ENCODE results near the gene DEPDC1B. TPM values are rescaled to one million over a fixed set of nuclear protein-coding genes. Genes with fewer than 3 reads are reported as not detected.
"Not testable (repeated sequence)": the region's sequence is repeated elsewhere in the genome, so short reads cannot be mapped to it uniquely, and the experiment has no call there.

Gene DEPDC1B
- total and polyA plus RNA-seq, 4 donors: 0.17 to 26.3 (median 0.52) TPM

- 89% methylated on average over 2 of the region's 2 CpGs for WGBS
Measured at GRCh38 chr5:60576425-60576824, 123.5 kb downstream of the DEPDC1B start.

GRCh38 chr5:60568646-60569045 is 131.3 kb downstream of the DEPDC1B start:
- H3K27me3 ChIP-seq (ENCODE audit: control insufficient read depth in 4 of 4, insufficient read depth in 4 of 4, low read length in 3 of 4): no peaks in the 10 kb centered on the region
- 95% methylated on average over 2 of the region's 2 CpGs for WGBS
- H3K9ac ChIP-seq (ENCODE audit: low read depth in 1 of 2, low read length in 2 of 2): no peak overlapping the region
- H3K27ac ChIP-seq (ENCODE audit: low read depth in 1 of 2, low read length in 2 of 2): no peak overlapping the region
- no peak overlapping the region for H3K4me3 ChIP-seq (ENCODE audit: low read depth in 1 of 3, low read length in 3 of 3)
- peaks cover 0 to 1% (median 0%) of the 10 kb centered on the region in 4 donors for H3K4me1 ChIP-seq (ENCODE audit: control insufficient read depth in 4 of 4, insufficient read depth in 4 of 4, low read length in 3 of 4)
- TF ChIP-seq EGR1 (IDR thresholded peaks at IDR 0.05; ENCODE audit: low read depth in 2 of 2): no peak
- no peaks in the 10 kb centered on the region for H3K36me3 ChIP-seq (ENCODE audit: control insufficient read depth in 4 of 4, insufficient read depth in 3 of 4, low read depth in 1 of 4, low read length in 3 of 4)
- peaks cover 5 to 10% (median 7%) of the 10 kb centered on the region in 4 donors for H3K9me3 ChIP-seq (ENCODE audit: control insufficient read depth in 4 of 4, low read length in 3 of 4)
- DNase-seq (ENCODE audit: low spot score): no peak

More at GRCh38 chr5:60576425-60576824, 123.5 kb downstream of the DEPDC1B start:
- TF ChIP-seq NR2F2 (IDR thresholded peaks at IDR 0.05) (no peak), FOXA2 (IDR thresholded peaks at IDR 0.05) (no peak), GABPA (IDR thresholded peaks at IDR 0.05 in 1 of 2, conservative IDR thresholded peaks at IDR 0.05 in 1 of 2) (no peak), MAX (IDR thresholded peaks at IDR 0.05) (no peak), RXRA (IDR thresholded peaks at IDR 0.05) (no peak), SP1 (IDR thresholded peaks at IDR 0.05) (no peak), YY1 (IDR thresholded peaks at IDR 0.05) (no peak), FOXA1 (IDR thresholded peaks at IDR 0.05) (no peak)
- TF ChIP-seq, protein P1, sequence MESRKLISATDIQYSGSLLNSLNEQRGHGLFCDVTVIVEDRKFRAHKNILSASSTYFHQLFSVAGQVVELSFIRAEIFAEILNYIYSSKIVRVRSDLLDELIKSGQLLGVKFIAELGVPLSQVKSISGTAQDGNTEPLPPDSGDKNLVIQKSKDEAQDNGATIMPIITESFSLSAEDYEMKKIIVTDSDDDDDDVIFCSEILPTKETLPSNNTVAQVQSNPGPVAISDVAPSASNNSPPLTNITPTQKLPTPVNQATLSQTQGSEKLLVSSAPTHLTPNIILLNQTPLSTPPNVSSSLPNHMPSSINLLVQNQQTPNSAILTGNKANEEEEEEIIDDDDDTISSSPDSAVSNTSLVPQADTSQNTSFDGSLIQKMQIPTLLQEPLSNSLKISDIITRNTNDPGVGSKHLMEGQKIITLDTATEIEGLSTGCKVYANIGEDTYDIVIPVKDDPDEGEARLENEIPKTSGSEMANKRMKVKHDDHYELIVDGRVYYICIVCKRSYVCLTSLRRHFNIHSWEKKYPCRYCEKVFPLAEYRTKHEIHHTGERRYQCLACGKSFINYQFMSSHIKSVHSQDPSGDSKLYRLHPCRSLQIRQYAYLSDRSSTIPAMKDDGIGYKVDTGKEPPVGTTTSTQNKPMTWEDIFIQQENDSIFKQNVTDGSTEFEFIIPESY (IDR thresholded peaks at IDR 0.05): no peak
- Histone ChIP-seq H3K27me3 (ENCODE audit: control insufficient read depth in 4 of 4, insufficient read depth in 4 of 4, low read length in 3 of 4) (no peaks in the 10 kb centered on the region), H3K9me3 (ENCODE audit: control insufficient read depth in 4 of 4, low read length in 3 of 4) (no peaks in the 10 kb centered on the region), H3K4me1 (ENCODE audit: control insufficient read depth in 4 of 4, insufficient read depth in 4 of 4, low read length in 3 of 4) (no peaks in the 10 kb centered on the region), H3K9ac (ENCODE audit: low read depth in 1 of 2, low read length in 2 of 2) (no peak overlapping the region), H3K4me3 (ENCODE audit: low read depth in 1 of 3, low read length in 3 of 3) (no peak overlapping the region), H3K36me3 (ENCODE audit: control insufficient read depth in 4 of 4, insufficient read depth in 3 of 4, low read depth in 1 of 4, low read length in 3 of 4) (no peaks in the 10 kb centered on the region), H3K27ac (ENCODE audit: low read depth in 1 of 2, low read length in 2 of 2) (no peak overlapping the region)
- DNase-seq (ENCODE audit: low spot score): no peak

GRCh38 chr5:60563696-60564324 is 136.2 kb downstream of the DEPDC1B start:
- H3K4me3 ChIP-seq (ENCODE audit: low read depth in 1 of 3, low read length in 3 of 3): no peak overlapping the region
- no peak for TF ChIP-seq GABPA (IDR thresholded peaks at IDR 0.05 in 1 of 2, conservative IDR thresholded peaks at IDR 0.05 in 1 of 2)
- TF ChIP-seq REST (IDR thresholded peaks at IDR 0.05): no peak
- no peak for TF ChIP-seq JUND (IDR thresholded peaks at IDR 0.05)
- peak; percentile 41 to 63 for TF ChIP-seq HNF4A (conservative IDR thresholded peaks at IDR 0.05)
- TF ChIP-seq MAX (IDR thresholded peaks at IDR 0.05): no peak
- TF ChIP-seq YY1 (IDR thresholded peaks at IDR 0.05): no peak
- no peak for TF ChIP-seq FOXA2 (IDR thresholded peaks at IDR 0.05)
- TF ChIP-seq, protein P2, sequence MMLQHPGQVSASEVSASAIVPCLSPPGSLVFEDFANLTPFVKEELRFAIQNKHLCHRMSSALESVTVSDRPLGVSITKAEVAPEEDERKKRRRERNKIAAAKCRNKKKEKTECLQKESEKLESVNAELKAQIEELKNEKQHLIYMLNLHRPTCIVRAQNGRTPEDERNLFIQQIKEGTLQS (IDR thresholded peaks at IDR 0.05): no peak
- peak; percentile 33 to 73 for TF ChIP-seq RXRA (IDR thresholded peaks at IDR 0.05)
- TF ChIP-seq RAD21 (IDR thresholded peaks at IDR 0.05): no peak
- TF ChIP-seq SP1 (IDR thresholded peaks at IDR 0.05): no peak
- TF ChIP-seq HNF4G (IDR thresholded peaks at IDR 0.05): no peak
- peaks cover 0 to 1% (median 0%) of the 10 kb centered on the region in 4 donors for H3K4me1 ChIP-seq (ENCODE audit: control insufficient read depth in 4 of 4, insufficient read depth in 4 of 4, low read length in 3 of 4)
- no peak for DNase-seq (ENCODE audit: low spot score)
- H3K27me3 ChIP-seq (ENCODE audit: control insufficient read depth in 4 of 4, insufficient read depth in 4 of 4, low read length in 3 of 4): no peaks in the 10 kb centered on the region
- H3K36me3 ChIP-seq (ENCODE audit: control insufficient read depth in 4 of 4, insufficient read depth in 3 of 4, low read depth in 1 of 4, low read length in 3 of 4): no peaks in the 10 kb centered on the region
- H3K27ac ChIP-seq (ENCODE audit: low read depth in 1 of 2, low read length in 2 of 2): no peak overlapping the region
- H3K9me3 ChIP-seq (ENCODE audit: control insufficient read depth in 4 of 4, low read length in 3 of 4): peaks cover 3 to 6% (median 4%) of the 10 kb centered on the region in 4 donors
- WGBS: 85% methylated on average over 13 of the region's 13 CpGs
- no peak overlapping the region for H3K9ac ChIP-seq (ENCODE audit: low read depth in 1 of 2, low read length in 2 of 2)

GRCh38 chr5:60553291-60553690 is 146.7 kb downstream of the DEPDC1B start:
- not testable (repeated sequence) for H3K4me1 ChIP-seq (ENCODE audit: control insufficient read depth in 4 of 4, insufficient read depth in 4 of 4, low read length in 3 of 4); H3K9ac ChIP-seq (ENCODE audit: low read depth in 1 of 2, low read length in 2 of 2); H3K27me3 ChIP-seq (ENCODE audit: control insufficient read depth in 4 of 4, insufficient read depth in 4 of 4, low read length in 3 of 4); H3K36me3 ChIP-seq (ENCODE audit: control insufficient read depth in 4 of 4, insufficient read depth in 3 of 4, low read depth in 1 of 4, low read length in 3 of 4); H3K4me3 ChIP-seq (ENCODE audit: low read depth in 1 of 3, low read length in 3 of 3); H3K27ac ChIP-seq (ENCODE audit: low read depth in 1 of 2, low read length in 2 of 2); DNase-seq (ENCODE audit: low spot score); H3K9me3 ChIP-seq (ENCODE audit: control insufficient read depth in 4 of 4, low read length in 3 of 4)
- 94% methylated on average over 2 of the region's 2 CpGs for WGBS
